AG09309 (cell line): ENCODE data around the gene TMEM256.
A peak's percentile ranks its signal among the peaks of the same experiment; 100 is the strongest.

Experiments used
- DNase-seq: peaks from one replicate; pipeline ENCODE4 v3.0.0-alpha.2; 2010; ENCODE audit warnings: low read depth
- H3K4me3 ChIP-seq: 2 replicates; pipeline ENCODE4 v1.5.1; 2011; ENCODE audit warnings: mild to moderate bottlenecking, low read depth, low read length, moderate library complexity; ENCODE audit not compliant: control insufficient read depth
- CTCF ChIP-seq: IDR thresholded peaks from 2 replicates; pipeline ENCODE4 v1.5.1; 2011; ENCODE audit warnings: mild to moderate bottlenecking, low read depth, low read length, inconsistent platforms; ENCODE audit not compliant: insufficient read depth, control insufficient read depth; ENCODE audit errors: missing control alignments

The TMEM256 gene

GRCh38 chr17:7415784-7416183 lies 11.9 kb upstream of the TMEM256 start:
- DNase-seq: no peak
- no peak for TF ChIP-seq CTCF
- no peak overlapping the region for H3K4me3 ChIP-seq

DNA sequence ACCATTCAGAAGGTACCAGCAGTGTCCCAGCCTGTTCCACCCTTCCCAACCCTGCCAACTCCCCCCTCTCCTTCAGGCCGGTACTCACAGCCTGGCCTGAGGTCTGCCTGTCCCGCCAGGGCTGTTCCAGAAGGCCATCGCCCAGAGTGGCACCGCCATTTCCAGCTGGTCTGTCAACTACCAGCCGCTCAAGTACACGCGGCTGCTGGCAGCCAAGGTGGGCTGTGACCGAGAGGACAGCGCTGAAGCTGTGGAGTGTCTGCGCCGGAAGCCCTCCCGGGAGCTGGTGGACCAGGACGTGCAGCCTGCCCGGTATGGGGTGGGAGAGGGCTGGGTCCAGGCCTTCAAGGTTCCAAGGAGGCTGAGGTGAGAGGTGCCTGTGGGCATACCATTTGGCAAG lies 10.9 kb upstream of the TMEM256 start:
- DNase-seq: no peak
- no peak for TF ChIP-seq CTCF
- no peak overlapping the region for H3K4me3 ChIP-seq

- TF ChIP-seq CTCF: no peak
- no peak overlapping the region for H3K4me3 ChIP-seq
Observed at GRCh38 chr17:7413346-7413985, 9.6 kb upstream of the TMEM256 start.

GRCh38 chr17:7411427-7411750 lies 7.5 kb upstream of the TMEM256 start:
- DNase-seq: no peak
- no peak for TF ChIP-seq CTCF
- H3K4me3 ChIP-seq: no peak overlapping the region

More at GRCh38 chr17:7413346-7413985, 9.6 kb upstream of the TMEM256 start:
- DNase-seq: peak; percentile 37

DNA sequence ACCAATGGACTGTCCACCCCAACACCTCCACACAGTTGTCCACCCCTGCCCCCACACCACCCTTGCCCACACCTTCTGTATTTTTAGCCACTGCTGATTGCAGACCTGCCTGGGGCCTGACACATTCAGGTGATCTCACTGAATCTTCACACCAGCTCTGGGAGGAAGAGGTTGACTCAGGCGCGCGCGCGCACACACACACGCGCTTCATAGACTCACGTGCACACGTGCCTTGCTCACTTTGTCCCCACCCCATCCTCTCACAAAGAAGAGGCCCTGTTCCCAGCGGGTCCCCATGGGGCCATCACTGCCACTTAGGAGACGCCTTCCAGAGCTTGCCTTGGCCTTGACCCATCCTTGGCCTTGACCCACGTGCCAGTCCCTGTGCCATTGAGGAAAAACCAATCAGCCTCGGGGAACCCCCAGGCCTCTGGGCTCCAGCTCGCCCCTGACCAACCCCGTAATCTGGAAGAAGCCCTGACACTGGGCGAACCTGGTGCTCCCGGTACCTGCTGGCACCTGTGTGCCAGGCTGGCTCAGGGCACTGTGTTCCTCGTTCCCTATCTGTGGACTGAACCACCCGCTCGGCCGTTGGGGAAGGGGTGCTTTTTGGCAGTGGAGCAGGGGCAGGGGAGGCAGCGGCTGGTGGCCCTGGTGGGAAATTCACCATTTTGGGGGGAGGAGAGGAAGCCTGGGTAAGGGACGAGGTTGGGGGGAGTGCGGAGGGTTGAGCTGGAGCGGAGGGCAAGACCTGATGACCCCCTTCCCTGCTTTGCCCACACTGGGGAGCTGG lies 6.9 kb upstream of the TMEM256 start:
- DNase-seq: no peak
- no peak overlapping the region for H3K4me3 ChIP-seq
- TF ChIP-seq CTCF: no peak

DNA sequence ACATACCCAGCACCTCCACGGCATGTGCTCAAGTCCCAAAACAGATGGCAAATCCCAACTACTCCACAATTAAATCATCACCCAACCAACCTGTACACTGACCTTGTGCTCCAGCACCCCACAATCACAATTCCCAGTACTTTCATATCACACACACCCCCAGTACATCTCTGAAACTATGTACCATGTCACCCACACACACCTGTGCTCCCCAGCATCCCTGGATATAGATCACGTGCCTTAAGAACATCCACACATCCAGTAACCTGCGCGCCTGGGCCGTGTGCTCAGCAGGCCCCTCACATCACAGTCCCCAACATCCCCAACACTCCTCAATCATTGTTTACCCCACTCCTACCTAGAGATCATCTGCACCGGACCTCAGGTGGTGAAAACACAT lies 5.8 kb upstream of the TMEM256 start:
- DNase-seq: no peak

More for the DNA sequence above, 5.8 kb upstream of the TMEM256 start:
- TF ChIP-seq CTCF: no peak
- H3K4me3 ChIP-seq: no peak overlapping the region
